Measurements from ENCODE around the gene TRPT1. TPM values are rescaled to one million over a fixed set of nuclear protein-coding genes. Genes with fewer than 3 reads are reported as not detected.

The TRPT1 gene
- total and polyA plus RNA-seq, 2 of the 4 experiments (the other 2 are of a cell fraction) = 63.2 to 81.9 TPM

GRCh38 chr11:64241241-64241490, 15.2 kb upstream of the TRPT1 start:
- H3K9me3 ChIP-seq (ENCODE audit: control insufficient read depth, insufficient read depth, low read length) = no peaks in the 10 kb centered on the region
- ChIA-PET POLR2A (ENCODE audit: unreplicated experiment) (interaction anchor here (0.6 to 1.1 kb wide), 2 partner anchors 36 to 56 kb away, joined by 3 to 24 read pairs; no protein-coding TSS in a partner anchor), CTCF (interaction anchor here (0.6 to 2.5 kb wide), 3 partner anchors 37 to 882 kb away, joined by 3 to 8 read pairs (median 5); no protein-coding TSS in a partner anchor)
- dilution Hi-C loops (cut with HindIII; ENCODE audit: low sequenced_read_pairs, unreplicated experiment) = no loop called here
- H3K4me1 ChIP-seq (ENCODE audit: control insufficient read depth, insufficient read depth, low read length) = peaks cover 13% of the 10 kb centered on the region
- H3K4me2 ChIP-seq (ENCODE audit: low read depth, low read length) = peak overlapping the region; percentile 12
- WGBS, 2 experiments (ENCODE audit: extremely low coverage in 2 of 2, insufficient read length in 1 of 2) = 0% methylated on average over 4 of the region's 24 CpGs; no CpG with 5 or more reads in 1 of the 2 experiments
- H2BK5ac ChIP-seq (ENCODE audit: low read depth, low read length, poor library complexity, severe bottlenecking) = peak overlapping the region; percentile 92
- TF ChIP-seq CEBPB (IDR thresholded peaks at IDR 0.05; ENCODE audit: low read depth, low read length) = no peak
- no peak for TF ChIP-seq POLR2A (IDR thresholded peaks at IDR 0.05; ENCODE audit: low read depth, low read length)
- no peak for TF ChIP-seq MAZ (IDR thresholded peaks at IDR 0.05; ENCODE audit: borderline replicate concordance, low read depth, low read length)
- TF ChIP-seq SMC3 (IDR thresholded peaks at IDR 0.05; ENCODE audit: low read depth, low read length) = no peak
- TF ChIP-seq RFX5 (IDR thresholded peaks at IDR 0.05; ENCODE audit: low read depth, low read length) = no peak
- TF ChIP-seq, protein P1, sequence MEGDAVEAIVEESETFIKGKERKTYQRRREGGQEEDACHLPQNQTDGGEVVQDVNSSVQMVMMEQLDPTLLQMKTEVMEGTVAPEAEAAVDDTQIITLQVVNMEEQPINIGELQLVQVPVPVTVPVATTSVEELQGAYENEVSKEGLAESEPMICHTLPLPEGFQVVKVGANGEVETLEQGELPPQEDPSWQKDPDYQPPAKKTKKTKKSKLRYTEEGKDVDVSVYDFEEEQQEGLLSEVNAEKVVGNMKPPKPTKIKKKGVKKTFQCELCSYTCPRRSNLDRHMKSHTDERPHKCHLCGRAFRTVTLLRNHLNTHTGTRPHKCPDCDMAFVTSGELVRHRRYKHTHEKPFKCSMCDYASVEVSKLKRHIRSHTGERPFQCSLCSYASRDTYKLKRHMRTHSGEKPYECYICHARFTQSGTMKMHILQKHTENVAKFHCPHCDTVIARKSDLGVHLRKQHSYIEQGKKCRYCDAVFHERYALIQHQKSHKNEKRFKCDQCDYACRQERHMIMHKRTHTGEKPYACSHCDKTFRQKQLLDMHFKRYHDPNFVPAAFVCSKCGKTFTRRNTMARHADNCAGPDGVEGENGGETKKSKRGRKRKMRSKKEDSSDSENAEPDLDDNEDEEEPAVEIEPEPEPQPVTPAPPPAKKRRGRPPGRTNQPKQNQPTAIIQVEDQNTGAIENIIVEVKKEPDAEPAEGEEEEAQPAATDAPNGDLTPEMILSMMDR (conservative IDR thresholded peaks at IDR 0.05; ENCODE audit: low read depth, low read length) = no peak
- TF ChIP-seq CHD1 (IDR thresholded peaks at IDR 0.05; ENCODE audit: low read depth, low read length) = no peak
- peak overlapping the region; percentile 83; the same call in 1 of the 2 replicates for H4K91ac ChIP-seq (ENCODE audit: insufficient read depth, low read depth, low read length)
- H3K18ac ChIP-seq (ENCODE audit: low read depth, low read length) = peak overlapping the region; percentile 20; the same call in 1 of the 2 replicates
- peak overlapping the region; percentile 93 for H3K4ac ChIP-seq (ENCODE audit: low read depth, low read length)
- no TSS peak for BruUV-seq (replicated peaks)
- H2BK15ac ChIP-seq (ENCODE audit: low read depth, low read length) = peak overlapping the region; percentile 35; the same call in 1 of the 3 replicates
- peak overlapping the region; percentile 99 for H2AFZ ChIP-seq (replicated peaks; ENCODE audit: low read length, poor library complexity)
- peak overlapping the region; percentile 82; the same call in 1 of the 2 replicates for H2BK120ac ChIP-seq (ENCODE audit: low read depth, low read length)
- H3K9ac ChIP-seq (ENCODE audit: low read depth, low read length) = peak overlapping the region; percentile 68
- no peak overlapping the region for H3K56ac ChIP-seq (ENCODE audit: extremely low read depth, insufficient read depth, low read length)
- peak overlapping the region; percentile 89 for H3K27ac ChIP-seq (ENCODE audit: insufficient read depth, low read length)
- in situ Hi-C loops (cut with MboI; ENCODE audit: low sequenced_read_pairs) = no loop called here
- peaks cover 14% of the 10 kb centered on the region for H3K9me1 ChIP-seq (ENCODE audit: insufficient read depth, low read length)
- H3K36me3 ChIP-seq (ENCODE audit: control insufficient read depth, insufficient read depth, low read length) = peaks cover 28% of the 10 kb centered on the region
- peaks cover 22% of the 10 kb centered on the region for H4K20me1 ChIP-seq (ENCODE audit: insufficient read depth, low read length)
- no peak overlapping the region for H2BK20ac ChIP-seq (ENCODE audit: low read depth, low read length)
- H2AK5ac ChIP-seq (ENCODE audit: low read depth, low read length) = no peak overlapping the region; the same call in 1 of the 2 replicates
- no peaks in the 10 kb centered on the region for H3K27me3 ChIP-seq (ENCODE audit: control insufficient read depth, insufficient read depth, low read length)
- peak overlapping the region; percentile 81; the same call in 1 of the 2 replicates for H3K14ac ChIP-seq (replicated peaks; ENCODE audit: low read depth, low read length)
- no peak overlapping the region for H3K23ac ChIP-seq (ENCODE audit: low read depth, low read length)
- DNase-seq (peak; percentile 99), ATAC-seq (ENCODE audit: low read depth) (peak; percentile 85)
- H2AK9ac ChIP-seq (replicated peaks; ENCODE audit: low read depth, low read length, poor library complexity) = peak overlapping the region; percentile 81
- peak overlapping the region; percentile 65 for H3K4me3 ChIP-seq (ENCODE audit: insufficient read depth, low read depth, low read length)
- H4K5ac ChIP-seq (ENCODE audit: low read depth, low read length) = 0 out of 2 replicates have a peak overlapping the region, but pooled peaks have one; percentile 14
- intact Hi-C loops (cut with micrococcal nuclease) = loop anchor here (2.0 kb wide), 1 partner anchor 54 kb away; the partner anchor contains the start of gene STIP1
- peaks cover 18 to 37% of the 10 kb centered on the region in 2 experiments; a peak in 3 of 4 replicates for H3K79me1 ChIP-seq (ENCODE audit: low read depth in 1 of 2, low read length in 2 of 2)
- peak overlapping the region; percentile 96 to 97; a peak in 3 of 4 replicates for H4K8ac ChIP-seq (ENCODE audit: low read depth in 2 of 2, low read length in 2 of 2)

Measured in IMR-90 (cell line).